Activated T-helper 2 cell treated with anti-CD3 and anti-CD28 coated beads, Interferon-gamma antibody, Interleukin-2, Interleukin-4, amounts not matched to agents 10 μg/mL and 5 μg/mL and 100 μg/mL, durations not matched to agents 14 hours and 24 hours and 36 hours (primary cell): ENCODE data around the gene SPDYE8. TPM values are rescaled to one million over a fixed set of nuclear protein-coding genes. Genes with fewer than 3 reads are reported as not detected.
"Not testable (repeated sequence)": the region's sequence is repeated elsewhere in the genome, so short reads cannot be mapped to it uniquely, and the experiment has no call there.

Experiments
- DNase-seq: peaks from one replicate; pipeline ENCODE4 v3.0.0; 2021; ENCODE audit warnings: low spot score
- H3K27ac Mint-ChIP-seq: one replicate; pipeline ENCODE4 v1.8.0; 2021; ENCODE audit warnings: mixed read lengths
- H3K27me3 Mint-ChIP-seq: one replicate; pipeline ENCODE4 v1.8.0; 2021; ENCODE audit warnings: low read depth, mixed read lengths
- H3K36me3 Mint-ChIP-seq: one replicate; pipeline ENCODE4 v1.8.0; 2021; ENCODE audit warnings: low read depth, mixed read lengths
- H3K4me1 Mint-ChIP-seq: one replicate; pipeline ENCODE4 v1.8.0; 2021; ENCODE audit warnings: low read depth, mixed read lengths
- H3K4me3 Mint-ChIP-seq: one replicate; pipeline ENCODE4 v1.8.0; 2021; ENCODE audit warnings: low read depth, mild to moderate bottlenecking, moderate library complexity, mixed read lengths
- H3K9me3 Mint-ChIP-seq: one replicate; pipeline ENCODE4 v1.8.0; 2021; ENCODE audit warnings: mixed read lengths
- intact Hi-C: fragments of 100-400 bp; cut with micrococcal nuclease; formaldehyde crosslinking; loops from one replicate; pipeline ENCODE4 v1.15.1; 2023
- total RNA-seq: library from RNA; stranded (reverse); gene quantifications from 2 replicates; pipeline ENCODE4 v1.2.3, GENCODE V29; 2022

The SPDYE8 gene
- total RNA-seq, 1 donor from 2014 or later, result not detected

DNA sequence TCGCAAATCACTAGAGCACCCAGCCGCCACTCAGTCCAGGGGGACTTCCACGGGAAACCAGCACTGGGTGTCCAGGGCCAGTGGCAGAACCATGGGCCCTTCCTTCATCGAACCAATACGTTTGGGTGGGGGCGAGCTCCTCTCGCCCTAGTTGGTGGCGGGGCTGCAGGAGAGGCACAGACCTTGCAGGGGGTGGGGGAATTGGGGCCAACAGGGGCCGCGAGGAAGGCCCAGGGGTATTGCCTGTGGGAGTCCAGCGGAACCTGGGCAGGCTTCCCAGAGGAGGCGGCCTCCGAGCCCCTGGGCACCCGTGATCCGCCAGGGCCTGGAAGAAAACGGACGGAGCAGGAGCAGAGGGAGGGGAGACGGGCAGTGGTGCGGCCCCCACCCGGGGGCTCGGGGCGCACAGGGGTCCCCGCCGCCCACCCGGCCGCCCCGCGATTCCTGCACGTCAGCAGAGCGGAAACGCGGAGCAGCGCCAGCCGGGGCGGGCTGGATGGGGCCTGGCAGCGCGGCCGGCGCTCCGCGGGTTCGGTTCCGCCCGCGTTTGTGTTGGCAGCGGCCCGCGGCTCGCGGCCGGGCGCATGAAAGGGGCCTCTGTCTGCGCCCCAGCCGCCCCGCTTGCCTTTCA, 53.8 kb downstream of the SPDYE8 start:
- H3K4me3 Mint-ChIP-seq, H3K9me3 Mint-ChIP-seq, intact Hi-C loops, H3K27me3 Mint-ChIP-seq, H3K36me3 Mint-ChIP-seq, DNase-seq, H3K27ac Mint-ChIP-seq, H3K4me1 Mint-ChIP-seq: not testable (repeated sequence)

DNA sequence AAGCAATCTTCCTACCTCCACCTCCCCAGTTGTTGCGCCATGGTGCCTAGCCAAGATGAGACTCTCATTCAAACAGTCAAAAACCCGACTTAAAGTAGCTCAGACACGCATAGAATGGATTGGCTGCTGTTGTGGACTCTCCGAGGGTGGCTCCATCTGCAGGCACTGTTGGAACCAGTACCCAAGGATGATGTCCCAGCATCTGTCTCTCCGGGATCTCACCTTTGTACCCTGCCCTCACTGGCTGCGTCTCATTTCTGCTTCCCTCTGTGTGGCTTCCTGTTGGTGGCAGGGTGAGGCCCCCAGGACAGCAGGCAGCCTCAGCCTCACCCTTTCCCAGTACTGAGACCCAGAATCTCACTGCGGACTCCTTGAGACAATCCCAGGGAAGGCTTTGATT, 54.8 kb downstream of the SPDYE8 start:
- H3K4me3 Mint-ChIP-seq, H3K9me3 Mint-ChIP-seq, H3K36me3 Mint-ChIP-seq, H3K27ac Mint-ChIP-seq, H3K27me3 Mint-ChIP-seq, DNase-seq, H3K4me1 Mint-ChIP-seq, intact Hi-C loops: not testable (repeated sequence)

DNA sequence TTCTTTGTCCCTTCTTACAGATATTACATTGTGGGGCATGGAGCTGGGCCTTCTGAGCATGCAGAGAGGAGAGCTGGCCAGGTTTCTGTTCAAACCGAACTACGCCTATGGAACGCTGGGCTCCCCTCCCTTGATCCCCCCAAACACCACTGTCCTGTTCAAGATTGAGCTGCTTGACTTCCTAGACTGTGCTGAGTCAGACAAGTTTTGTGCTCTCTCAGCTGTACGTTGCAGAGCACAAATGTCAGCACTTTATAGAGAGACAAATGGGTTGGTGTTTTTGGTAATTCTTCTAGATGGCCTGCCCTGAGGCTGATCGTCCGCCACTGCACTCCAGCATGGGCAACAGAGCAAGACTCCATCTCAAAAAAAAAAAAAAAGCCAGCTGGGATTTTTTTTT, 58.1 kb downstream of the SPDYE8 start:
- H3K4me1 Mint-ChIP-seq, H3K27me3 Mint-ChIP-seq, H3K4me3 Mint-ChIP-seq, H3K9me3 Mint-ChIP-seq, H3K36me3 Mint-ChIP-seq, intact Hi-C loops, H3K27ac Mint-ChIP-seq, DNase-seq: not testable (repeated sequence)

Other genes starting within 250 kb of the SPDYE8 start
- gene TYW1B, start 201.6 kb downstream of the SPDYE8 start, total RNA-seq, result 3.6 and 4.5 TPM in 2 replicates
- 70.6 and 71.4 TPM in 2 replicates for gene POM121, start 104.7 kb downstream of the SPDYE8 start, total RNA-seq
- gene TRIM74, start 60.3 kb downstream of the SPDYE8 start, total RNA-seq, result 0.43 and 0.69 TPM in 2 replicates
- gene SPDYE11, start 28.1 kb upstream of the SPDYE8 start, total RNA-seq, result not detected in 2 replicates
- not detected in 2 replicates for gene SPDYE9, start 56.3 kb upstream of the SPDYE8 start, total RNA-seq